ENCODE data around the gene RASSF7. TPM values are rescaled to one million over a fixed set of nuclear protein-coding genes. Genes with fewer than 3 reads are reported as not detected.

The RASSF7 gene
- total RNA-seq, 1 donor from 2014 or later, result 38.2 TPM

- TF ChIP-seq, protein P1, sequence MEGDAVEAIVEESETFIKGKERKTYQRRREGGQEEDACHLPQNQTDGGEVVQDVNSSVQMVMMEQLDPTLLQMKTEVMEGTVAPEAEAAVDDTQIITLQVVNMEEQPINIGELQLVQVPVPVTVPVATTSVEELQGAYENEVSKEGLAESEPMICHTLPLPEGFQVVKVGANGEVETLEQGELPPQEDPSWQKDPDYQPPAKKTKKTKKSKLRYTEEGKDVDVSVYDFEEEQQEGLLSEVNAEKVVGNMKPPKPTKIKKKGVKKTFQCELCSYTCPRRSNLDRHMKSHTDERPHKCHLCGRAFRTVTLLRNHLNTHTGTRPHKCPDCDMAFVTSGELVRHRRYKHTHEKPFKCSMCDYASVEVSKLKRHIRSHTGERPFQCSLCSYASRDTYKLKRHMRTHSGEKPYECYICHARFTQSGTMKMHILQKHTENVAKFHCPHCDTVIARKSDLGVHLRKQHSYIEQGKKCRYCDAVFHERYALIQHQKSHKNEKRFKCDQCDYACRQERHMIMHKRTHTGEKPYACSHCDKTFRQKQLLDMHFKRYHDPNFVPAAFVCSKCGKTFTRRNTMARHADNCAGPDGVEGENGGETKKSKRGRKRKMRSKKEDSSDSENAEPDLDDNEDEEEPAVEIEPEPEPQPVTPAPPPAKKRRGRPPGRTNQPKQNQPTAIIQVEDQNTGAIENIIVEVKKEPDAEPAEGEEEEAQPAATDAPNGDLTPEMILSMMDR (IDR thresholded peaks at IDR 0.05; ENCODE audit: unreplicated experiment), result no peak
- DNase-seq (ENCODE audit: low spot score, unreplicated experiment), result no peak
- peaks cover 1% of the 10 kb centered on the region for H3K36me3 Mint-ChIP-seq (ENCODE audit: insufficient read depth)
- no peaks in the 10 kb centered on the region for H3K9me3 Mint-ChIP-seq (ENCODE audit: low read depth)
- H3K4me1 Mint-ChIP-seq (ENCODE audit: low read depth), result peaks cover 2% of the 10 kb centered on the region
- H3K27ac Mint-ChIP-seq, result no peak overlapping the region
- no peak overlapping the region for H3K4me3 Mint-ChIP-seq (ENCODE audit: low read depth)
- no peaks in the 10 kb centered on the region for H3K27me3 Mint-ChIP-seq
Measured at GRCh38 chr11:530960-531831, 29.6 kb upstream of the RASSF7 start.

DNA sequence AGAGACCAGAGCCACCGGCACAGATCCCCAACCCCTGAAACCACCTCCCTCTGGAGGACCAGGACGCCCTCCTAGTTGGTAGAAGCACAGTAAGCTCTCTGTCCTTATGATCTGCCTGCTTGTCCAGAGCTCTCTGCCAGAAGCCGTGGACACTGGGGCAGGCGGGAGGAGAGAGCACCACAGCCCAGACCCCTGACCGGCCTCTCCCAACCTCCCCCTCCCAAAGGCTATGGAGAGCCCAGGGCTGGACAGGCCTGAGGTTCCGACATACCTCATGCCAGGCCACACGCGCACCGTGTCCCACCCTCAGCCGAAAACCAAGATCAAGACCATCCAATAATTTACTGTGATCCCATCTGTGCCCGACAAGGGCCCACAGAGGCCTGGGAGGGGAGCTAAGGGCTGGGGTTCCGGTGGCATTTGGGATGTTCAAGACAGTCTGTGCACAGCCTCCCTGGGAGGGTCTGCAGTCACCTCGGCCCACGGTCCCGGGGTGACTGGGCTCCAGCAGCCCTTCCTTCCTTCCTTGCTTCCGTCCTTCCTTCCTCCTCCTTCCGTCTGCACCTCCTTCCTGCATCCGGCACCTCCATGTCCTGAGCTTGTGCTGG, 28.7 kb upstream of the RASSF7 start:
- H3K27me3 Mint-ChIP-seq, result no peaks in the 10 kb centered on the region
- no peak overlapping the region for H3K4me3 Mint-ChIP-seq (ENCODE audit: low read depth)
- no peaks in the 10 kb centered on the region for H3K9me3 Mint-ChIP-seq (ENCODE audit: low read depth)
- H3K4me1 Mint-ChIP-seq (ENCODE audit: low read depth), result peaks cover 2% of the 10 kb centered on the region
- TF ChIP-seq, protein P1 (IDR thresholded peaks at IDR 0.05; ENCODE audit: unreplicated experiment), result no peak
- no peak overlapping the region for H3K27ac Mint-ChIP-seq
- no peak for DNase-seq (ENCODE audit: low spot score, unreplicated experiment)
- peaks cover 1% of the 10 kb centered on the region for H3K36me3 Mint-ChIP-seq (ENCODE audit: insufficient read depth)

GRCh38 chr11:532527-532985, 28.2 kb upstream of the RASSF7 start:
- Mint-ChIP-seq H3K9me3 (ENCODE audit: low read depth) (no peaks in the 10 kb centered on the region), H3K27me3 (no peaks in the 10 kb centered on the region), H3K27ac (no peak overlapping the region), H3K4me1 (ENCODE audit: low read depth) (peaks cover 2% of the 10 kb centered on the region), H3K36me3 (ENCODE audit: insufficient read depth) (peaks cover 1% of the 10 kb centered on the region), H3K4me3 (ENCODE audit: low read depth) (no peak overlapping the region)
- TF ChIP-seq, protein P1 (IDR thresholded peaks at IDR 0.05; ENCODE audit: unreplicated experiment), result no peak
- no peak for DNase-seq (ENCODE audit: low spot score, unreplicated experiment)

GRCh38 chr11:532986-533585, 27.7 kb upstream of the RASSF7 start:
- peaks cover 1% of the 10 kb centered on the region for H3K36me3 Mint-ChIP-seq (ENCODE audit: insufficient read depth)
- no peak for DNase-seq (ENCODE audit: low spot score, unreplicated experiment)
- H3K4me1 Mint-ChIP-seq (ENCODE audit: low read depth), result peaks cover 5% of the 10 kb centered on the region
- no peak overlapping the region for H3K4me3 Mint-ChIP-seq (ENCODE audit: low read depth)
- TF ChIP-seq, protein P1 (IDR thresholded peaks at IDR 0.05; ENCODE audit: unreplicated experiment), result no peak
- H3K9me3 Mint-ChIP-seq (ENCODE audit: low read depth), result no peaks in the 10 kb centered on the region
- H3K27ac Mint-ChIP-seq, result no peak overlapping the region
- H3K27me3 Mint-ChIP-seq, result no peaks in the 10 kb centered on the region
